ENCODE results near the gene GPR141. TPM values are rescaled to one million over a fixed set of nuclear protein-coding genes. Genes with fewer than 3 reads are reported as not detected.

GPR141 gene
- total and polyA plus RNA-seq, 2 donors from 2014 or later = 3.3 TPM; not detected in 1

GRCh38 chr7:37643876-37644275 lies 39.7 kb upstream of the GPR141 start:
- DNase-seq (peak in 3 of 5 donors; percentile 30 to 53 (median 34)), FAIRE-seq (no peak)
- no peaks in the 10 kb centered on the region for H3K36me3 ChIP-seq (ENCODE audit: control insufficient read depth in 2 of 3, insufficient read depth in 3 of 3, low read length in 3 of 3)
- no peak overlapping the region for H3K27ac ChIP-seq (ENCODE audit: low read depth in 2 of 2, low read length in 2 of 2)
- H3K4me3 ChIP-seq (ENCODE audit: low read length in 3 of 3) = no peak overlapping the region
- intact Hi-C loops (cut with DNase I) = no loop called here
- no peak for TF ChIP-seq CTCF (IDR thresholded peaks at IDR 0.05; ENCODE audit: borderline replicate concordance, extremely low read depth, insufficient read depth)
- H3K9ac ChIP-seq (ENCODE audit: low read length in 3 of 3) = no peak overlapping the region
- H3K27me3 ChIP-seq (ENCODE audit: control insufficient read depth, insufficient read depth, low read length) = no peaks in the 10 kb centered on the region
- H3K4me1 ChIP-seq (ENCODE audit: control insufficient read depth in 2 of 3, insufficient read depth in 2 of 3, low read depth in 1 of 3, low read length in 3 of 3) = no peaks in the 10 kb centered on the region
- H3K9me3 ChIP-seq (ENCODE audit: control insufficient read depth in 2 of 3, insufficient read depth in 1 of 3, low read length in 3 of 3) = peaks cover 0 to 5% (median 0%) of the 10 kb centered on the region in 3 donors

GRCh38 chr7:37645282-37646050 lies 38.1 kb upstream of the GPR141 start:
- H3K4me3 ChIP-seq (ENCODE audit: low read length in 3 of 3) = no peak overlapping the region
- no peak overlapping the region for H3K27ac ChIP-seq (ENCODE audit: low read depth in 2 of 2, low read length in 2 of 2)
- DNase-seq (no peak), FAIRE-seq (no peak)
- intact Hi-C loops (cut with DNase I) = no loop called here
- H3K9me3 ChIP-seq (ENCODE audit: control insufficient read depth in 2 of 3, insufficient read depth in 1 of 3, low read length in 3 of 3) = no peaks in the 10 kb centered on the region
- no peak for TF ChIP-seq CTCF (IDR thresholded peaks at IDR 0.05; ENCODE audit: borderline replicate concordance, extremely low read depth, insufficient read depth)
- H3K36me3 ChIP-seq (ENCODE audit: control insufficient read depth in 2 of 3, insufficient read depth in 3 of 3, low read length in 3 of 3) = no peaks in the 10 kb centered on the region
- no peaks in the 10 kb centered on the region for H3K4me1 ChIP-seq (ENCODE audit: control insufficient read depth in 2 of 3, insufficient read depth in 2 of 3, low read depth in 1 of 3, low read length in 3 of 3)
- H3K9ac ChIP-seq (ENCODE audit: low read length in 3 of 3) = no peak overlapping the region
- H3K27me3 ChIP-seq (ENCODE audit: control insufficient read depth, insufficient read depth, low read length) = no peaks in the 10 kb centered on the region

GRCh38 chr7:37656913-37657530 lies 26.5 kb upstream of the GPR141 start:
- FAIRE-seq (no peak), DNase-seq (no peak)
- no peak for TF ChIP-seq CTCF (IDR thresholded peaks at IDR 0.05; ENCODE audit: borderline replicate concordance, extremely low read depth, insufficient read depth)
- Histone ChIP-seq H3K36me3 (ENCODE audit: control insufficient read depth in 2 of 3, insufficient read depth in 3 of 3, low read length in 3 of 3) (no peaks in the 10 kb centered on the region), H3K27ac (ENCODE audit: low read depth in 2 of 2, low read length in 2 of 2) (no peak overlapping the region), H3K9me3 (ENCODE audit: control insufficient read depth in 2 of 3, insufficient read depth in 1 of 3, low read length in 3 of 3) (peaks cover 0 to 6% (median 0%) of the 10 kb centered on the region in 3 donors), H3K27me3 (ENCODE audit: control insufficient read depth, insufficient read depth, low read length) (no peaks in the 10 kb centered on the region), H3K4me3 (ENCODE audit: low read length in 3 of 3) (no peak overlapping the region), H3K4me1 (ENCODE audit: control insufficient read depth in 2 of 3, insufficient read depth in 2 of 3, low read depth in 1 of 3, low read length in 3 of 3) (no peaks in the 10 kb centered on the region), H3K9ac (ENCODE audit: low read length in 3 of 3) (no peak overlapping the region)
- intact Hi-C loops (cut with DNase I) = no loop called here
